HPDE6-E6E7 (cell line): ENCODE data around the gene PTEN.
"Not testable (repeated sequence)": the region's sequence is repeated elsewhere in the genome, so short reads cannot be mapped to it uniquely, and the experiment has no call there.

Source experiments
- DNase-seq: peaks from one replicate; pipeline ENCODE4 v3.0.0; 2011; ENCODE audit warnings: missing footprints; ENCODE audit errors: extremely low spot score

The PTEN gene

DNA sequence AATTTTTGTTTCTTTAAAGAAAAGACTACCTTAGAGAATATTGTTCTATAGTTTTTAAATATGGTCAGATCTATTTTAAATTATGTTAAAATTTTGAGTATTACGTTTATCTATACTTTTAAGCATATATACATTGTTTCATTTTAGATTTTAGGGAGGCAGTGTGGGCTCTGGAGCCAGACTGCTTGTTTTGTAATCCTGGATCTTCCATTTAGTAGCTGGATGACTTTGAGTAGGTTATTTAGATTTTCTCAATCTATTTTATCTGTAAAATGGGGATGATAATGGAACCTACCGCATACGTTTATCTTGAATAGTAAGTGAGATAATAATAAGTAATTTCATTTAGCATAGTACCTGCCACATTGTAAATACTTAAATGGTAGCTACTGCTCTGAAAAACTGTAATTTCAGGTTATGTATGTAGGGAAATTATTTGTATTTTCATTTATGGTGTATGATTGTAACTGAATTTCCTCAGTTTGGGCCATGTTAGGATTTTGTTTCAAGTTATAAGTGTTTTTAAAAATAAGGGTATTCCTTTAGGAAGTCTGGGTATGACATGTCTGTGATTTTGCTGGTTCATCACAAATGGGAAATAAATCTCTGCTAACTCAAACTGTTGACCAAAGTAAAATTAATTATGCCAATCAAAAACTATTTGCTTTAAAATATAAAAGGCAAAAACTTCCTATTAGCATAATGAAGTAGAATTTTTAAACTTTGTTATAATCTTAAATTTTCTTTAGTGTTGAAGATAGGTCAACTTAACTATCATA, 6.5 kb downstream of the PTEN start:
- no peak for DNase-seq

DNA sequence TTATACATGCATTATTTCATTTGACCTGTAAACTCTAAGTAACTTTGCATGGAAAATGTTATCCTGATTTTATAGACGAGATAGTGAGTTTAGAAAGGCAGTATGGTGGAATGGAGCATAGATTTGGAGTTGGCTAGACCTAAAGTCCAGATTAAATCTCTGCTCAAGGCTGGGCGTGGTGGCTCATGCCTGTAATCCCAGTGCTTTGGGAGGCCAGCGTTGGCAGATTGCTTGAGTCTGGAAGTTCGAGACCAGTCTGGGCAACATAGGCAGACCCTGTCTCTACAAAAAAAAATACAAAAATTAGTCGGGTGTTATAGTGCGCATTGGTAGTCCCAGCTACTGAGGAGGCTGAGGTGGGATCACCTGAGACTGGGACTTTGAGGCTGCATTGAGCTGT, 9.4 kb downstream of the PTEN start:
- no peak for DNase-seq

DNA sequence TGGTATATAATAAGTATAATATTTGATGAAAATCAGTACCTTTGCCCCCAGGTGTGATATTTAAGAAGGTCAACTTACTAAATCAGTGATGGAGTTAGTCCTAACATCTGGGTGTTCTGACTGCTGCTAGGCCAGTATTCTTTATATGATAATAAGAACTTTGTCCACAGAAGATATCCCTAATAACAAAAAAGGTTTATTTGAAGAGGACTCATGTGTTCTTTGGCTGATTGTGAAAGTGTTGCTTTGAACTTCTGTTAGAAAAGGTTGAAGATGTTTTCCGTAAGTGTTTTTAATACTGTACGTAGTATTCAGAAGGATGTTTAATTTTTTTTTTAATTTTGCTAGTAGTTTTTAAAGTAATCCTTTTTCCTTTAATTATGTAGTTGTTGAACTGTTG, 10.2 kb downstream of the PTEN start:
- no peak for DNase-seq

DNA sequence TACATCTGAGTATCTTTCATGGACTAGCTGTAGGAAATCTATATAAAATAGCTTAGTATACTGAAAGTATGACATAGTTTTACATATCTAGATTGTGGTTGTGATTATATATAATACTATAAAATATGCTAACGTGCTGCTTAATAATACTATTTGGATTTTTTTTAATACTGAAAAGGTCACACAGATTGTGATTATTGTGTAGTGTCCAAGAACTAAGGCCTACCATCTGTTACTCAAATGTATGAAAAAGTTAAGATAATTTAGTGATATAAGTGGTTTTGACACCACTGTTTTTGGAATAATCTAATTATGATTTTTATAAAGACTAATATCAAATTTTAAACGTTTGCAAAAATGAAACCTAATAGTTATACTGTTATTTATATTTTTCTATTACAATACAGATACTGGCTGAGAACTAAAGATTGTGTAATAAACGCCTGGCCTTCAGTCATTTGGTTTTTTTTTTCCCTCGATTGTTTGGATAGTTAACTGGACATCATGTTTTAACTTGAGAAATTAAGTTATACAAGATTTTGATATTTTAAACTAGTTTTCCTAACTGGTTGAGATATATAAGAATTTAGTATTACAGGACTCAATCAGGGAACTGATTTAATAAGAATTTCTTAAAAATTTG, 12.6 kb downstream of the PTEN start:
- no peak for DNase-seq

DNA sequence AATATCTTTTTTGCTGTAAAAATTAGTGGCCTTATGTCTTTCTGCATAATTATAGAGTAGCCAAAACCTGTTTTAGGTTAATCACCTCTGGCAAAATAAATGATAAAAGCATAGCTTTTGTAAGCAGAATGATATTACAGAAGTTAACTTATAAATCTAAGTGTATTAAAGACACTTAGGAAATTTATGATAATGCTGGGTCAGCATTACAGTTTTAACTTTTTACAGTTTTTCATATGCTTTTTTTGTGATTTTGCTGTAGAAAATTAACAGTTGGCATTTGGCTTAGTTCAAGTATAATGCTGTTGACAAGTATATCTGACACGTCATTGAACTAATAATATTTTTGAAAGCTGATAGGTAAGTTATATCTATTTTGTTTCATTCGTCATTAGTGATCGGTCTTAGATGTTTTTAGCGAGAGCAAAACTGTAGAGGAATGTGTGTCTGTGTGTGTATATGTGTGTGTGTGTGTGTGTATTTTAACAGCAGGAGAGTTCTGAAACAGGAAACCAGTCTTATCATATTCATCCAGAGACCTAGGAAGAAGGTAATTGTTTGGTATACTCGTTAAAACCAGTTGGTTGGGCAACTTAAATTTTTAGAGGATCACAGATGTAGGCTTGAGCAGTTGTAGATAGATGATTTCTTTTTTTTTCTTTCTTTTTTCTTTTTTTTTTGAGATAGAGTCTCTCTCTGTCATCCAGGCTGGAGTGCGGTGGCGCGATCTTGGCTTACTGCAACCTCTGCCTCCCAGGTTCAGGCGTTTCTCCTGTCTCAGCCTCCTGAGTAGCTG, 15.4 kb downstream of the PTEN start:
- no peak for DNase-seq

DNA sequence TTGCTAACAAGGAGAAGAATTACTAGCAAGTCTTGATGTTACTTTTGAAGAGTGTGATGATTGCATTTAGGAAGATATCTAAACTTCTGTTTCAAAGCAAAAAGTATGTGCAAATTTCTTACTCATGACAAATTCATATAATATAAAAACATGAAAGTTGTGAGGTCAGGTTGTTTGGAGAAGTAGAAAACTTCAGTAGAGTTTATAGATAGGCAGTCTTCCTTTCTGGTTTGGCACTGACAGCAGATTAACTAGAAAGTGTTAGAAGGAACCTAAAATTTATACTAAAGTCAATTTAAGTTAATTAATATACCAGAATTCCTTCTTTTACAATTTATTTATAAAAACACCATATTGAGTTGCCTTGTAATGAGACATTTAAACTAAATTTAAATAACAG, 16.9 kb downstream of the PTEN start:
- DNase-seq = no peak

DNA sequence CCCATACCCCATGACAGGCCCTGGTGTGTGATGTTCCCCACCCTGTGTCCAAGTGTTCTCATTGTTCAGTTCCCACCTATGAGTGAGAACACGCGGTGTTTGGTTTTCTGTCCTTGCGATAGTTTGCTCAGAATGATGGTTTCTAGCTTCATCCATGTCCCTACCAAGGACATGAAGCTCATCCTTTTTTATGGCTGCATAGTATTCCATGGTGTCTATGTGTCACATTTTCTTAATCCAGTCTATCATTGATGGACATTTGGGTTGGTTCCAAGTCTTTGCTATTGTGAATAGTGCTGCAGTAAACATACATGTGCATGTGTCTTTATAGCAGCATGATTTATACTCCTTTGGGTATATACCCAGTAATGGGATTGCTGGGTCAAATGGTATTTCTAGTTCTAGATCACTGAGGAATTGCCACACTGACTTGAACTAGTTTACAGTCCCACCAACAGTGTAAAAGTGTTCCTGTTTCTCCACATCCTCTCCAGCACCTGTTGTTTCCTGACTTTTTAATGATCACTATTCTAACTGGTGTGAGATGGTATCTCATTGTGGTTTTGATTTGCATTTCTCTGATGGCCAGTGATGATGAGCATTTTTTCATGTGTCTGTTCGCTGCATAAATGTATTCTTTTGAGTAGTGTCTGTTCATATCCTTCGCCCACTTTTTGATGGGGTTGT, 18.1 kb downstream of the PTEN start:
- not testable (repeated sequence) for DNase-seq

DNA sequence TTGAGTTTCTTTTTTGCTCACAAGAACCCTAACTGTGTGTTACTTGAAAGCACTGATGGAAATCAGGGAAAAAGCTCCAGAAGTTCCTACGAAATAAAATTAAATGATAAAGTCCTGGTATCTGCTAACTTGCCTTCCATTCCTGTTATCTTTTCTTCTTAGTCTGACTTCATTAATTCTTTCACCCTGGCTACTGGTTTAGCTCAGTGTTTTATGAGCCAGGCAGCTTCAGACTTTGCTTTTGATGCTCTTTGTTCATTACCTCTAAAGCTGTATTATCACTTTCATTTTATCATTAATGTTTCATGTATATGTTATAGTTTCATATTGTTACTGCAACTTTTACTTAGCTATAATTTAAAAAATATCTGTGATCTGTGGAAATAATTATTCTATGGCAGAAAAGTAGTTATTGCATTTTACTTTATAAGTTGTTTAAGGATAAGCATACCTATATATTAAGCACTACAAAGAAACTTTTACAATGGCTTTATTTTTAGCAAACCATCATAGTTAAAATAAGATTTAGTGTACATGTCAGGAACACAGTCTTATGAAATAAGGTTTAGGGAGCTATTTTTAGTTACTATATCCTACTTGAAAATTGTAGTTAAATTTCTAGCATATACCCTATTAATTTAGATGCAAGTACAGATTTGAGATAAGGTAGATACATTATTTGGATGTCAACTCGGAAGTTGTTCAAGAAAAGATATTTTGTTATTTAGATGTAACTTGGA, 19.3 kb downstream of the PTEN start:
- DNase-seq = no peak

DNA sequence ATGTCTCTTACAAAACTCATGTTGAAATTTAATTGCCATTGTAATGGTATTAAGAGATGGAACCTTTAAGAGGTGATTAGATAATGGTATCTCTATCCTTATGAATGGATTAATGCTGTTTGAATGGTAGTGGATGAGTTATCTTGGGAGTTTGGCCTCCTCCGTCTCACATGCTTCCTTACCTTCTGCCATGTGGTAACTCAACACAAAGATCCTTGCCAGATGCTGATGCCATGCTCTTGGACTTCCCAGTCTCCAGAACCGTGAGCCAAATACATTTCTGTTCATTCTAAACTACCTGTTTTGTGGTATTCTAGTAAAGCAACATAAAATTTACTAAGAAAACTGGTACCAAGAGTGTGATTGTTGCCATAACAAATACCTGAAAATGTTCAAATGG, 23.2 kb downstream of the PTEN start:
- DNase-seq = no peak

DNA sequence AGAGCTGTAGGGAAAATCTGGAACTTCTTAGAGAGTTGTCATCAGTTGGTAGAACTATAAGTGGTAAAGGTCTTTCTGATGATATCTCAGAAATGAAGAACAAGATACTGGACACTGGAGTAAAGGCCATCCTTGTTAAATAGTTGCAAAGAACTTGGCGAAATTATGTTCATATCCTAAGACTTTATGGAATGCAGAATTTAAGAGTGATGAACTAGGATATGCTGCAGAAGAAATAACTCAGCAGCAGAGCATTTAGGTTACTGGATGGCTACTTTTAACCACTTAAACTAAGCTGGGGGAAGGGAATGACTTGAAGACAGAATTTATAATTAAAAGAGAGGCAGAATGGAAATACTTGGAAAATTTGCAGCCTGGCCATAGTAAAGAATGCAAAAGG, 23.7 kb downstream of the PTEN start:
- no peak for DNase-seq

DNA sequence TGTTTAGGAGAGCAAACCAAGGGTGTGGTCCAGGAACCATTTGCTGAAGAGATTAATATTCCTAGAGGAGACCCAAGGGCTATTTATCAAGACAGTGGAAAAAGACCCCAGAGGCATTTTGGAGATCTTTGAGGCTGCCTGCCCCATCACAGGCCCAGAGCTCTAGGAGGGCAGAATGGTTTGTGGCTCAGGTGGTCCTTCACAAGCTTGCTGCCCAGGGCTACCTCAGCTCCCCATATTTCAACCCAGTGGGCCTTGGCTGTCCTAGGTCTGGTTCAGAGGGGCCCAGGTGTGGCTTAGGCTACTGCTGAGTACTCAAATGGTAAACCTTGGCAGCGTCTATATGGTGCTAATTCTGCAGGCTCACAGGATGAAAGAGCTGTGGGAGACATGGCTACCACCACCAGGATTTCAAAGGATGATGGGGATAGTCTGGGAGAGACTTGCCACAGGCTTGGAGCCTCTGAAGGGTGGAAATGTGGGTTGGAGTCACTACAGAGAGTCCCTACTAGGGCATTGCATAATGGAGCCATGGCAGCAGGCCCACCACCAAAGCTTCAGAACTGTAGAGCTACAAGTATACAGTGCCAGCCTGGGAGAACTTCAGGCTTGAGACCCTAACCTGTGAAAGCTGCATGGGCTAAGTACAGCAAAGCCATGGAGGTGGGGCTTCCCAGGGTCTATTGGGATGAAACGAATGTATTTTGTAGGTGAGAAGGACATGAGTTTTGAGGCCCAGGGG, 24.3 kb downstream of the PTEN start:
- no peak for DNase-seq

DNA sequence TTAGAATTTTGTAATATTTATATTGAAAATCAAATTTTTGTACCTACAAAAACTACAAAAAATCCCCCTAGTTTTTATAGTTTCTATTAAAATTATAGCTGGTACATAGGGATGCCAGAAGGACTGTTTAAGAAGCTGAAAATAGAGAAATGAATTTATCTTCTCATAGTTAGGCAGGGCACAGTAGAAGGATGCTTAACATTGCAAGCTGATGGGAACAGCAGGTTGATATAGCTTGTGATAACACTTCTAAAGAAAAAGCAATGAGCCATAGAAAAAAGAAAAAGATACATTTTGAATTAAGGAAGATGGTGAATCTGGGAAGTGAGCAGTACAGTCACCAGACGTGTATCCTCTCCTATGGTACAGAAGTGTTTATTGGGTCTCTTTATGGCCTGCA, 32.0 kb downstream of the PTEN start:
- no peak for DNase-seq

DNA sequence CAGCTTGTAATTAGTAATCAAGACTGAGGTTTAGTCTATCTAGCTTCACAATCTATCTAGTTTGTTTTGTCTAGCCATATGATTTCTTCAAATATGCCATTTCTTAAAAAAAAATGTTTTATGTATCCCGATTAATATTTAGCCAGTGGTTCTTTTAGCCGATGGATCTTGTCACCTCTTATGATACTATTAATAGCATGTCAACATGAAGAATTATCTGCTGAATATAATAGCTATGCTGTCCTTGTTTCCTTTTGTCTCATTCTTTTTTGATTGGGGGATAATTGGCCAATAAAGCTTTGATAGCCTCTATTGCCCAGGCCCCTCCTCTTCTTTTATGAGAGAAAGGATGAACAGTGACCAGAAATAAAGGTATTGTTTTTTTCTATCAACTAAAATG, 32.8 kb downstream of the PTEN start:
- no peak for DNase-seq

DNA sequence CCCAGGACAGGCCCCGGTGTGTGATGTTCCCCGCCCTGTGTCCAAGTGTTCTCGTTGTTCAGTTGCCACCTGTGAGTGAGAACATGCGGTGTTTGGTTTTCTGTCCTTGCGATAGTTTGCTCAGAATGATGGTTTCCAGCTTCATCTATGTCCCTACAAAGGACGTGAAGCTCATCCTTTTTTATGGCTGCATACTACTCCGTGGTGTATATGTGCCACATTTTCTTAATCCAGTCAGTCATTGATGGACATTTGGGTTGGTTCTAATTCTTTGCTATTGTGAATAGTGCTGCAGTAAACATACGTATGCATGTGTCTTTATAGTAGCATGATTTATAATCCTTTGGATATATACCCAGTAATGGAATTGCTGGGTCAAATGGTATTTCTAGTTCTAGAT, 34.5 kb downstream of the PTEN start:
- DNase-seq = not testable (repeated sequence)

DNA sequence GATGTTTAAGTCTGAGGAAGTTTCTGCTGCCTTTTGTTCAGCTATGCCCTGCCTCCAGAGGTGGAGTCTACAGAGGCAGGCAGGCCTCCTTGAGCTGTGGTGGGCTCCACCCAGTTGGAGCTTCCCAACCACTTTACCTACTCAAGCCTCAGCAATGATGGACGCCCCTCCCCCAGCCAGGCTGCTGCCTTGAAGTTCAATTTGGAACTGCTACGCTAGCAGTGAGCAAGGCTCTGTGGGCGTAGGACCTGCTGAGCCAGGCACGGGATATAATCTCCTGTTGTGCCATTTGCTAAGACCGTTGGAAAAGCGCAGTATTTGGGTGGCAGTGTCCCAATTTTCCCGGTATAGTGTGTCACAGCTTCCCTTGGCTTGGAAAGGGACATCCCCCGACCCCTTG, 40.0 kb downstream of the PTEN start:
- not testable (repeated sequence) for DNase-seq

DNA sequence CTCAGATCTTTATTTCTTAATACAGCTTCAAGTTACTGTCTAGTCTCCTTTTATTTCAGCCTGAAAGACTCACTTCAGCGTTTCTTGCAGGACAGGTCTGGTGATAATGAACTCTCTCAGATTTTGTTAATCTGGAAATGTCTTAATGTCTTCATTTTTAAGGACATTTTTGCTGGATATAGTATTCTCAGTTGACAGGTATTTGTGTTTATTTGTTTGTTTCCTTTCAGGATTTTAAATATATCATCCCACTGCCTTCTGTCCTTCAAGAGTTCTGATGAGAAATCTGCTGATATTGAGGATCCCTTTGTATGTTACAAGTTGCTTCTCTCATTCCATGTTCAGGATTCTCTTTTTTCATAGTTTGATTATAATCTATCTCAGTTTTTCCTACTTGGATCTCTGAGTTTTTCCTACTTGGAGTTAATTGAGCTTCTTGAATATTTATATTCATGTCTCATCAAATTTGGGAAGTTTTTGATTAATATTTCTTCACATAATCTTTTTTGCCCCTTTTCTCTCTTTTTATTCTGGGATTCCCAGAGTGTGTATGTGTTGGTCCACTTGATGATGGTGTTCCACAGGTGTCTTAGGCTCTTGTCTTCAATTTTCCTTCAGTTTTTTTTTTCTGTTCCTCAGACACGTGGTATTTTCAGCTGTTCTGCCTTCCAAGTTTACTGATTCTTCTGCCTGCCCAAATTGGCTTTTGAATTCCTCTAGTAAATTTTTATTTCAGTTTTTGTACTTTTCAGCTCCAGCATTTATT, 49.9 kb downstream of the PTEN start:
- DNase-seq = no peak

DNA sequence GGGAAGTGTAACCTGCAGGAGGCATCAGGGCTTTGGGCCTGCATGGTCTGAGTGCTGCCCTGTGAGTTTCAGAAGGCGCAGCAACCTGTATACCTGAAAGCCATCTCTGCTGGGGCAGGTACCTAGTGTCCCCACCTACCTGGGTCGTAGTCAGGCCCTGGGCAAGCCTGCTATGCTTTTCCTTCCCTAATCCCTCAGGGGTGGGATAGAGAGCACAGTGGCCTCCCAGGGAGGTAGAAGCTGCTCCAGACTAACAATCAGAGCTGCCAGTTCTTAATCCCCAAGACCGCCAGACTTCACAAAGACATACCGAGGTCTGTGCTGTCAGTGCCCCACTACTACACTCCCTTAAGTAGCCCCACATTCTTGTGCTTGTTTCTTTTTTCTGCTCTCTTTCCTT, 52.0 kb downstream of the PTEN start:
- DNase-seq = no peak

DNA sequence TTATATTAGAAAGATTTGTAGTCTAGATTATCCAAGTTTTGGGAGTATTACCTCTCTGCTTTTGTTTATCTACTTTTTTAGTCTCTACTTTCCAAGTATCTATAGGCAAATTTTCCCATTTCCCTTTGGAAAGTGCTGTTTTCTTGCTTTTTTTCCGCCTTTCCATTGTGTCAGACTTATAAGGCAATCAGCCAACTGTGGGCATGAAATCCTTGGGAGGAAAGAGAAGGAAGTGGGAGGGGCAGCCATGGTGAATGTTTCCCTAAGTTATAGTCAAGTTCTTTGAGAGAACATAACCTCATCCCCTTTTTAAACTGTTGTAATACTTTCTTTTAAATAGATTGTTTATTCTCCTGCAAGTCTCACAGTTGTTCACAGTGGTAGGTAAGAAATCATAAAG, 52.6 kb downstream of the PTEN start:
- no peak for DNase-seq

DNA sequence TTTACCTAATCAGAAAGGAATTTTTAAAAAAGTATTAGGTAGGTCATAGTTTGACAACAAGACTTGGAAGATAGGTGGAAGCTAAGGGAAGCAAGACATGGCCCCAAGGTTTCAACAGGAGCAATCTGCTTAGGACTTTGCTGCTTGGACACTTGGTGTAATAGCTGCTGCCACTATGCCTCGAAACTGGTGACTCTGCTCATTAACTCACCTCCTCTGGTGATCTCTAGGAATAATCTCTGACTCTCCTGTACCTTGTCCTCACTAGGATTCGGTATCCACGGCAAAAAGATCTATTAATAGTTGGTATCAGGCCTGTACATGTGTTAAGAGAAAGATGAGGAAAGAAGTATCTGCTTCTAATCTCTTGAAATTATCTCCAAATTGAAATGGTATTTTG, 53.1 kb downstream of the PTEN start:
- no peak for DNase-seq

DNA sequence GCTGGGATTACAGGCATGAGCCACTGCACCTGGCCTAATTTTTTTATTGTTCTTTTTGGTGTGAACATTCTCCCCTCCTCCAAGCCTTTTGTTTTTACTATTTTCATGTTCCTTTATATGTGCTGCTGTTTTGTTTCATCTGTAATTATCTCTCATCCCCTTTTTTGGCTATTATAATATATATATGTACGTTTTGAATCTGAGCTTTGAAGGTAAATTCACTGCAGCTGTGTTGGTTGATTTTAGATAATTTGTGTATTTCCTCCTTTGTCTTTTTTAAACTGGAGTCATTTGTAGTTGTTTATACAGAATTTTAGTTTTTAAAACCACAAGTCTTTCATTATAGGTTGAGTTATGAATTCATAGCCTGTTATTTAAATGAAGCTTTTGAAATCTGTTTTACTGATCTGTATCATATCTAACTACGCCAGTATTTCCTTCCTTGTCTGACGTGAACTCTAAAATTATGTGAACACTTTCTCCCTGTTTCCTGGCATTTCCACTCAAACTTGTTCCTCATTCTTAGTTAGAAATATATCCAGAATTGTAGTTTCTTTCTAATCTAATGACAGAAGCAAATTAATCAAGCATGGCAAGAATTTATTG, 54.9 kb downstream of the PTEN start:
- DNase-seq = no peak
